Common myeloid progenitor, CD34-positive (primary cell): ENCODE data around the gene NAA25.
"Not testable (repeated sequence)": the region's sequence is repeated elsewhere in the genome, so short reads cannot be mapped to it uniquely, and the experiment has no call there.

Experiments used
- CTCF ChIA-PET: fragments of 350-600 bp; sonication (Branson Sonifier 250); formaldehyde crosslinking; loops from one replicate; lab custom pipeline; 2021; ENCODE audit warnings: antibody characterized with exemption; lab: Charles Lee
- POLR2A ChIA-PET: fragments of 350-600 bp; sonication (Branson Sonifier 250); formaldehyde crosslinking; loops from one replicate; lab custom pipeline; 2021; ENCODE audit warnings: antibody characterized with exemption; lab: Charles Lee
- DNase-seq, 3 donors: peaks; one replicate each; pipeline versions ENCODE4 v3.0.0 to v3.0.0-alpha.2; 2013
- H3K27ac ChIP-seq, 2 experiments: 1 replicate in 1 of 2; 2 replicates in 1 of 2; pipeline ENCODE4 v1.7.0; 2013; ENCODE audit warnings: inconsistent platforms in 2 of 2, low read length in 2 of 2, mild to moderate bottlenecking in 2 of 2, low read depth in 1 of 2, moderate library complexity in 1 of 2; ENCODE audit not compliant: severe bottlenecking in 2 of 2, insufficient read depth in 1 of 2, poor library complexity in 1 of 2
- H3K27me3 ChIP-seq, 5 experiments: replicated peaks in 2 of 5; 1 replicate in 3 of 5; 2 replicates in 2 of 5; pipeline versions ENCODE4 v1.6.1 to v1.7.0; 2013; ENCODE audit warnings: low read length in 4 of 5, mild to moderate bottlenecking in 2 of 5, moderate library complexity in 2 of 5, inconsistent platforms in 1 of 5; ENCODE audit not compliant: insufficient read depth in 5 of 5, control insufficient read depth in 4 of 5
- H3K36me3 ChIP-seq, 4 experiments: 1 replicate in 2 of 4; 2 replicates in 2 of 4; pipeline versions ENCODE4 v1.6.1 to v1.7.0; 2013; ENCODE audit warnings: low read length in 3 of 4, control low read depth in 1 of 4, mild to moderate bottlenecking in 1 of 4; ENCODE audit not compliant: control insufficient read depth in 4 of 4, insufficient read depth in 4 of 4
- H3K4me1 ChIP-seq, 4 experiments: 1 replicate in 3 of 4; 2 replicates in 1 of 4; pipeline versions ENCODE4 v1.6.1 to v1.7.1; 2013; ENCODE audit warnings: low read length in 3 of 4, mild to moderate bottlenecking in 3 of 4, control low read depth in 1 of 4, inconsistent platforms in 1 of 4, moderate library complexity in 1 of 4; ENCODE audit not compliant: control insufficient read depth in 4 of 4, insufficient read depth in 4 of 4; ENCODE audit errors: control extremely low read depth in 1 of 4
- H3K4me3 ChIP-seq, 7 experiments: 1 replicate in 4 of 7; 2 replicates in 3 of 7; pipeline versions ENCODE4 v1.5.1 to v1.7.0; 2013; ENCODE audit warnings: mild to moderate bottlenecking in 7 of 7, low read length in 6 of 7, moderate library complexity in 6 of 7, inconsistent platforms in 2 of 7, low read depth in 2 of 7, control low read depth in 1 of 7; ENCODE audit not compliant: insufficient read depth in 4 of 7, control insufficient read depth in 1 of 7; ENCODE audit errors: extremely low read depth in 1 of 7
- H3K9me3 ChIP-seq, 5 experiments: 1 replicate in 4 of 5; 2 replicates in 1 of 5; pipeline versions ENCODE4 v1.6.1 to v1.7.1; 2013; ENCODE audit warnings: low read length in 4 of 5, mild to moderate bottlenecking in 2 of 5, inconsistent platforms in 1 of 5, low read depth in 1 of 5, moderate library complexity in 1 of 5; ENCODE audit not compliant: control insufficient read depth in 4 of 5, insufficient read depth in 2 of 5; ENCODE audit errors: control extremely low read depth in 1 of 5
- WGBS: methylation state at CpG from one replicate; pipeline ENCODE4 v1.1.5; 2013; ENCODE audit not compliant: insufficient coverage; 5-methylcytosine and 5-hydroxymethylcytosine counted together

NAA25 gene

GRCh38 chr12:112011685-112012084, 96.9 kb downstream of the NAA25 start:
- CTCF ChIA-PET = interaction anchor here (1.4 kb wide), 1 partner anchor 186 kb away, joined by 4 read pairs; no protein-coding TSS in a partner anchor
- H3K36me3 ChIP-seq = peaks cover 0 to 13% (median 7%) of the 10 kb centered on the region in 4 experiments
- H3K9me3 ChIP-seq = no peaks in the 10 kb centered on the region
- H3K4me1 ChIP-seq = peaks cover 0 to 27% (median 25%) of the 10 kb centered on the region in 4 experiments
- peak overlapping the region in 1 of 2 experiments; percentile 92 for H3K27ac ChIP-seq
- WGBS = 99% methylated on average over 8 of the region's 8 CpGs
- peak overlapping the region in 5 of 7 experiments; percentile 17 to 94 (median 73) for H3K4me3 ChIP-seq
- no peak for DNase-seq
- peaks cover 0 to 6% (median 2%) of the 10 kb centered on the region in 5 experiments for H3K27me3 ChIP-seq
- POLR2A ChIA-PET = interaction anchor here (1.2 kb wide), 1 partner anchor 14 kb away, joined by 3 read pairs; no protein-coding TSS in a partner anchor

GRCh38 chr12:112010415-112011344, 97.9 kb downstream of the NAA25 start:
- 98% methylated on average over 6 of the region's 8 CpGs for WGBS
- POLR2A ChIA-PET = no interaction called here

GRCh38 chr12:112009596-112009995, 99.0 kb downstream of the NAA25 start:
- CTCF ChIA-PET = interaction anchor here (1.1 to 1.3 kb wide), 2 partner anchors 8 to 15 kb away, joined by 3 read pairs; no protein-coding TSS in a partner anchor
- H3K27ac ChIP-seq, H3K4me3 ChIP-seq, DNase-seq, H3K36me3 ChIP-seq, H3K9me3 ChIP-seq, POLR2A ChIA-PET: not testable (repeated sequence)
- WGBS = 100% methylated on average over 2 of the region's 3 CpGs
- Histone ChIP-seq H3K4me1 (peaks cover 0 to 24% (median 23%) of the 10 kb centered on the region in 4 experiments), H3K27me3 (peaks cover 0 to 18% (median 3%) of the 10 kb centered on the region in 5 experiments)

More at GRCh38 chr12:112010415-112011344, 97.9 kb downstream of the NAA25 start:
- no peak for DNase-seq
- H3K27ac ChIP-seq = no peak overlapping the region
- CTCF ChIA-PET = interaction anchor here (1.1 to 1.3 kb wide), 2 partner anchors 9 to 16 kb away, joined by 3 read pairs; no protein-coding TSS in a partner anchor
- H3K9me3 ChIP-seq = no peaks in the 10 kb centered on the region
- peaks cover 0 to 10% (median 2%) of the 10 kb centered on the region in 5 experiments for H3K27me3 ChIP-seq
- H3K36me3 ChIP-seq = peaks cover 0 to 5% (median under 1%) of the 10 kb centered on the region in 4 experiments
- H3K4me3 ChIP-seq = no peak overlapping the region
- H3K4me1 ChIP-seq = peaks cover 0 to 30% (median 25%) of the 10 kb centered on the region in 4 experiments

GRCh38 chr12:112008918-112009317, 99.7 kb downstream of the NAA25 start:
- H3K4me1 ChIP-seq = peaks cover 0 to 17% (median 16%) of the 10 kb centered on the region in 4 experiments

GRCh38 chr12:112007945-112008344, 100.6 kb downstream of the NAA25 start:
- POLR2A ChIA-PET = no interaction called here
- no peaks in the 10 kb centered on the region for H3K9me3 ChIP-seq
- no peak overlapping the region for H3K27ac ChIP-seq
- H3K36me3 ChIP-seq = no peaks in the 10 kb centered on the region
- 92% methylated on average over 6 of the region's 9 CpGs for WGBS
- no peak overlapping the region for H3K4me3 ChIP-seq
- peaks cover 0 to 28% (median 6%) of the 10 kb centered on the region in 5 experiments for H3K27me3 ChIP-seq
- DNase-seq = no peak
- CTCF ChIA-PET = no interaction called here
- H3K4me1 ChIP-seq = peaks cover 0 to 17% (median 13%) of the 10 kb centered on the region in 4 experiments

More at GRCh38 chr12:112008918-112009317, 99.7 kb downstream of the NAA25 start:
- no peak for DNase-seq
- H3K9me3 ChIP-seq = no peaks in the 10 kb centered on the region
- H3K4me3 ChIP-seq = no peak overlapping the region
- H3K27me3 ChIP-seq = peaks cover 0 to 22% (median 4%) of the 10 kb centered on the region in 5 experiments
- POLR2A ChIA-PET = no interaction called here
- H3K27ac ChIP-seq = no peak overlapping the region
- H3K36me3 ChIP-seq = no peaks in the 10 kb centered on the region
- no CpG with 5 or more reads among the region's 3 CpGs for WGBS
- CTCF ChIA-PET = no interaction called here

- peak overlapping the region in 1 of 2 experiments; percentile 72 for H3K27ac ChIP-seq
- ChIA-PET CTCF (no interaction called here), POLR2A (no interaction called here)
- 98% methylated on average over 6 of the region's 6 CpGs for WGBS
- H3K9me3 ChIP-seq = no peaks in the 10 kb centered on the region
- DNase-seq = no peak
- H3K4me1 ChIP-seq = peaks cover 6 to 15% (median 11%) of the 10 kb centered on the region in 4 experiments
- H3K27me3 ChIP-seq = peaks cover 0 to 30% (median 7%) of the 10 kb centered on the region in 5 experiments
- no peak overlapping the region for H3K4me3 ChIP-seq
- H3K36me3 ChIP-seq = no peaks in the 10 kb centered on the region
Observed at GRCh38 chr12:112005419-112006395, 102.9 kb downstream of the NAA25 start.
